PC-3 (cell line): ENCODE measurements around the gene GSTP1. TPM values are rescaled to one million over a fixed set of nuclear protein-coding genes. Genes with fewer than 3 reads are reported as not detected.
"Not testable (repeated sequence)": the region's sequence is repeated elsewhere in the genome, so short reads cannot be mapped to it uniquely, and the experiment has no call there.

Source experiments
- ATAC-seq: fragments of 200-7000 bp; cut with Tn5 transposase; 2 replicates; pipeline ENCODE4 v1.9.1; 2020; ENCODE audit warnings: mild to moderate bottlenecking, moderate library complexity
- BruUV-seq: library from RNA; stranded (reverse); fragments of 400-500 nt; replicated peaks from 2 replicates; lab custom pipeline; 2021; lab: Mats Ljungman, UMichigan
- CTCF ChIA-PET: fragments of 300-600 bp; sonication (Branson Sonifier 250); formaldehyde crosslinking; loops from one replicate; lab custom pipeline; 2022; ENCODE audit warnings: antibody characterized with exemption; lab: Charles Lee
- POLR2A ChIA-PET: fragments of 300-600 bp; sonication (Branson Sonifier 250); formaldehyde crosslinking; loops from one replicate; lab custom pipeline; 2022; ENCODE audit warnings: antibody characterized with exemption; ENCODE audit not compliant: unreplicated experiment; lab: Charles Lee
- DNase-seq: peaks from one replicate; pipeline ENCODE4 v3.0.0-alpha.2; 2015
- H2AFZ ChIP-seq: fragments of 300-600 bp; sonication (generic); 2 replicates; pipeline ENCODE4 v1.6.0; 2016; ENCODE audit warnings: antibody characterized with exemption, low read length
- H3F3A ChIP-seq: fragments of 300-600 bp; sonication (generic); one replicate; pipeline ENCODE4 v1.6.0; 2017; ENCODE audit warnings: antibody characterized with exemption, low read length, control low read depth, mild to moderate bottlenecking; ENCODE audit not compliant: unreplicated experiment
- H3K27ac ChIP-seq: fragments of 300-600 bp; sonication (generic); 2 replicates; pipeline ENCODE4 v1.5.1; 2016; ENCODE audit warnings: mild to moderate bottlenecking, low read length
- H3K27me3 ChIP-seq: fragments of 300-600 bp; sonication (generic); 2 replicates; pipeline ENCODE4 v1.6.1; 2016; ENCODE audit warnings: low read length, mixed read lengths
- H3K36me3 ChIP-seq: fragments of 300-600 bp; sonication (generic); 2 replicates; pipeline ENCODE4 v1.6.1; 2016; ENCODE audit warnings: low read depth, mixed run types, low read length, mixed read lengths
- H3K4me1 ChIP-seq: fragments of 300-600 bp; sonication (generic); 2 replicates; pipeline ENCODE4 v1.5.1; 2016; ENCODE audit warnings: low read length; ENCODE audit not compliant: insufficient read depth
- H3K4me2 ChIP-seq: fragments of 300-600 bp; sonication (generic); 2 replicates; pipeline ENCODE4 v1.6.0; 2016; ENCODE audit warnings: low read length
- H3K4me3 ChIP-seq: fragments of 300-600 bp; sonication (generic); 2 replicates; pipeline ENCODE4 v1.5.1; 2016; ENCODE audit warnings: mild to moderate bottlenecking, low read length, mixed read lengths
- H3K79me2 ChIP-seq: fragments of 300-600 bp; sonication (generic); 2 replicates; pipeline ENCODE4 v1.6.1; 2017; ENCODE audit warnings: low read length, mixed read lengths
- H3K9ac ChIP-seq: fragments of 300-600 bp; sonication (generic); 2 replicates; pipeline ENCODE4 v1.6.0; 2016; ENCODE audit warnings: mild to moderate bottlenecking, low read length
- H3K9me2 ChIP-seq: fragments of 300-600 bp; sonication (generic); replicated peaks from 2 replicates; pipeline ENCODE4 v1.6.1; 2016; ENCODE audit warnings: mixed run types, low read length, mixed read lengths
- H3K9me3 ChIP-seq: fragments of 300-600 bp; sonication (generic); 2 replicates; pipeline ENCODE4 v1.6.1; 2016; ENCODE audit warnings: low read length, mixed read lengths
- H4K20me1 ChIP-seq: fragments of 300-600 bp; sonication (generic); 2 replicates; pipeline ENCODE4 v1.6.1; 2016; ENCODE audit warnings: low read length, mixed read lengths
- EZH2 ChIP-seq: fragments of 300-600 bp; sonication (generic); IDR thresholded peaks from one replicate; pipeline ENCODE4 v1.6.1; 2017; ENCODE audit warnings: antibody characterized with exemption, mild to moderate bottlenecking, low read length; ENCODE audit not compliant: unreplicated experiment
- EZH2phosphoT487 ChIP-seq: fragments of 300-600 bp; sonication (generic); IDR thresholded peaks from 2 replicates; pipeline ENCODE4 v1.6.1; 2018; ENCODE audit warnings: mild to moderate bottlenecking, antibody characterized with exemption, low read length, borderline replicate concordance
- intact Hi-C: fragments of 100-400 bp; cut with micrococcal nuclease; formaldehyde crosslinking; loops from 2 replicates; pipeline ENCODE4 v1.9.0; 2023
- total RNA-seq: library from RNA; depleted of rRNA; stranded (reverse); fragments of >200 nt; gene quantifications from 2 replicates; pipeline ENCODE4 v1.2.3, GENCODE V29; 2014
- TF ChIP-seq, protein P1 (sequence below): fragments of 300-600 bp; sonication (generic); conservative IDR thresholded peaks from 2 replicates; pipeline ENCODE4 v1.5.1; 2017; ENCODE audit warnings: antibody characterized with exemption, low read depth, mild to moderate bottlenecking, low read length

The GSTP1 gene
- total RNA-seq, 1 experiment from 2014 or later: 1,154 TPM

DNA sequence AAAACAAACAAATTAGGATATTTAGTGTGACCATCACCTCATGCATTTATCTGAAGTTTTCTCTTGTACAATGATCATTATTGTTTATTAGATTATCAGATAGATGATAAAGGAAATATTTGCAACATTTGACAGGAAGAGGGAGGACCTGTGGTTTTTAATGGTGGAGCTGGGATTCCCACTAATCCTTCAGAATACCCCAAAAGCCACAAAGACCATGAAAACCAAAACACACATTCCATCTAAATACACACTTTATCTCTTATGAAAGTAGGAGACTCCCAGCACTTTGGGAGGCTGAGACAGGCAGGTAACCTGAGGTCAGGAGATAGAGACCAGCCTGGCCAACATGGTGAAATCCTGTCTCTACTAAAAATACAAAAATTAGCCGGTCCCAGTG is 15.5 kb downstream of the GSTP1 start:
- no peak overlapping the region for H3K4me3 ChIP-seq
- H2AFZ ChIP-seq: no peak overlapping the region
- intact Hi-C loops: no loop called here
- CTCF ChIA-PET: interaction anchor here (0.6 kb wide), 1 partner anchor 114 kb away, joined by 3 read pairs; no protein-coding TSS in a partner anchor
- BruUV-seq: no TSS peak
- H3K4me2 ChIP-seq: no peak overlapping the region
- POLR2A ChIA-PET: no interaction called here
- no peaks in the 10 kb centered on the region for H3K4me1 ChIP-seq
- H3K79me2 ChIP-seq: no peaks in the 10 kb centered on the region
- peaks cover 7% of the 10 kb centered on the region; the same call in 1 of the 2 replicates for H3K27me3 ChIP-seq
- no peaks in the 10 kb centered on the region for H3K36me3 ChIP-seq
- H3K9me2 ChIP-seq: no peaks in the 10 kb centered on the region
- no peaks in the 10 kb centered on the region for H3F3A ChIP-seq
- no peaks in the 10 kb centered on the region for H3K9me3 ChIP-seq
- no peak for TF ChIP-seq EZH2
- no peak for TF ChIP-seq EZH2phosphoT487
- TF ChIP-seq, protein P1, sequence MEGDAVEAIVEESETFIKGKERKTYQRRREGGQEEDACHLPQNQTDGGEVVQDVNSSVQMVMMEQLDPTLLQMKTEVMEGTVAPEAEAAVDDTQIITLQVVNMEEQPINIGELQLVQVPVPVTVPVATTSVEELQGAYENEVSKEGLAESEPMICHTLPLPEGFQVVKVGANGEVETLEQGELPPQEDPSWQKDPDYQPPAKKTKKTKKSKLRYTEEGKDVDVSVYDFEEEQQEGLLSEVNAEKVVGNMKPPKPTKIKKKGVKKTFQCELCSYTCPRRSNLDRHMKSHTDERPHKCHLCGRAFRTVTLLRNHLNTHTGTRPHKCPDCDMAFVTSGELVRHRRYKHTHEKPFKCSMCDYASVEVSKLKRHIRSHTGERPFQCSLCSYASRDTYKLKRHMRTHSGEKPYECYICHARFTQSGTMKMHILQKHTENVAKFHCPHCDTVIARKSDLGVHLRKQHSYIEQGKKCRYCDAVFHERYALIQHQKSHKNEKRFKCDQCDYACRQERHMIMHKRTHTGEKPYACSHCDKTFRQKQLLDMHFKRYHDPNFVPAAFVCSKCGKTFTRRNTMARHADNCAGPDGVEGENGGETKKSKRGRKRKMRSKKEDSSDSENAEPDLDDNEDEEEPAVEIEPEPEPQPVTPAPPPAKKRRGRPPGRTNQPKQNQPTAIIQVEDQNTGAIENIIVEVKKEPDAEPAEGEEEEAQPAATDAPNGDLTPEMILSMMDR: no peak
- no peak overlapping the region for H3K27ac ChIP-seq
- ATAC-seq (no peak), DNase-seq (no peak)
- H3K9ac ChIP-seq: no peak overlapping the region
- H4K20me1 ChIP-seq: no peaks in the 10 kb centered on the region

DNA sequence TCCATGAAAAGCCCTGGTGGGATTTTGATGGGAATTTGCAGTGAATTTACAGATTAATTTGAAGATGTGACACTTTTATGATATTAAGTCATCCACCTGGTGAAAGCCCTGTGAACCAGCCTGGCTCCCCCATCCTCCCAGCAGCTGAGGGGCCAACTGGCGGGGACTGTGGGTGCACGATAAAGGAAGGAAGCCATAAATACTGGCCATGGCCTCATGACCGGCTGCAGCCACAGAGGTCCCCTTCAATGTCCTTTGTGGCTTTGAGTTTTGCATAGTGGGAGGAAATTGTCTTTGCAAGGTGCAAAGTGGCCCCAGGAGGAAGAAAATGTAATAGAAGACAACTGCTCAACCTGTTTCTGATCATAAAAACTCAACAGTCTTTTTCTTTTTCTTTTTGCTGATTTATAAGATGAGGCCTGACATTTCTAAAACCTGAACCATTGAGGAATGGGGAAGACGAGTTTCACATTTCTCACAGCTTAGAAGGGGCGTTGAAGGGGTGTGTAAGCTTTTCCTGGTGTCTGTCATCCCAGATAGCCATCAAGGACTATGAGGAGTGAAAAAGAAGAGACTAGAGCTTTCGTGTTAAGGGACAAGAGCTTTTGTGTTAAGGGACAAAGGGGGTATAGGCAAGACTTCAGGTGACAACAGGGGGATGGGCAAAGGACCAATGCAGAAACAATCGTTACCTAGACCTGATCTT is 16.9 kb downstream of the GSTP1 start:
- CTCF ChIA-PET: no interaction called here
- Histone ChIP-seq H3K36me3 (no peaks in the 10 kb centered on the region), H3K9ac (no peak overlapping the region), H3K27me3 (peaks cover 7% of the 10 kb centered on the region; the same call in 1 of the 2 replicates), H3K9me3 (no peaks in the 10 kb centered on the region), H3K9me2 (no peaks in the 10 kb centered on the region), H3K4me1 (no peaks in the 10 kb centered on the region), H4K20me1 (no peaks in the 10 kb centered on the region), H3K4me3 (no peak overlapping the region), H3K27ac (no peak overlapping the region), H3K4me2 (no peak overlapping the region), H3F3A (no peaks in the 10 kb centered on the region), H2AFZ (no peak overlapping the region), H3K79me2 (no peaks in the 10 kb centered on the region)
- no TSS peak for BruUV-seq
- DNase-seq: no peak
- ATAC-seq: no peak
- TF ChIP-seq EZH2 (no peak), EZH2phosphoT487 (no peak)
- TF ChIP-seq, protein P1: no peak
- intact Hi-C loops: no loop called here
- POLR2A ChIA-PET: no interaction called here

DNA sequence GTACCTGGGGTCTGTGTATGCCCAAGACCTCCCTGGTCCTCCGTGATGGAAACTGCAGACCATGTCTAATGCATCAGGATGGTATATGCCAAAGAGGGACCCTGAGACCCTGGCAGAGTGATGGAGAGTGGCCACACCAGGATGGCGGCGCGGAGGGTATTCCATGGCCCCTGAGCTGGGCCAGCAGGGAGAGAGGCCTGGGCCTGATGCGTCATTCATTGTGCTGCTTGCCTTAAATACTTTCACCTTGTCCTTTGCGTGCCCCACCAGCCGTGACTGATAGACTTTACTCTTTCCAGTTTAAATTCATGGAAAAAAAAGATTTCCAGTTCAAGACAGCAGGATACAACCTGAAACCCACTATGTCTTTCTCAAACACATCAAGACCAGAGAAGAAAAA is 17.5 kb downstream of the GSTP1 start:
- no peaks in the 10 kb centered on the region for H3K9me2 ChIP-seq
- no peak overlapping the region for H3K9ac ChIP-seq
- no peaks in the 10 kb centered on the region for H4K20me1 ChIP-seq
- no peak overlapping the region for H3K4me2 ChIP-seq
- no peak for DNase-seq
- no peaks in the 10 kb centered on the region for H3K36me3 ChIP-seq
- no peak overlapping the region for H3K27ac ChIP-seq
- ChIA-PET POLR2A (no interaction called here), CTCF (no interaction called here)
- H3F3A ChIP-seq: no peaks in the 10 kb centered on the region
- ATAC-seq: no peak
- no peak overlapping the region for H3K4me3 ChIP-seq
- no peak overlapping the region for H2AFZ ChIP-seq
- BruUV-seq: no TSS peak
- intact Hi-C loops: no loop called here
- TF ChIP-seq EZH2: no peak
- no peak for TF ChIP-seq EZH2phosphoT487
- TF ChIP-seq, protein P1: no peak
- H3K9me3 ChIP-seq: no peaks in the 10 kb centered on the region
- no peaks in the 10 kb centered on the region for H3K79me2 ChIP-seq
- H3K27me3 ChIP-seq: peaks cover 7% of the 10 kb centered on the region; the same call in 1 of the 2 replicates
- H3K4me1 ChIP-seq: 0 out of 2 replicates have a peak, but pooled peaks cover 5% of the 10 kb centered on the region

DNA sequence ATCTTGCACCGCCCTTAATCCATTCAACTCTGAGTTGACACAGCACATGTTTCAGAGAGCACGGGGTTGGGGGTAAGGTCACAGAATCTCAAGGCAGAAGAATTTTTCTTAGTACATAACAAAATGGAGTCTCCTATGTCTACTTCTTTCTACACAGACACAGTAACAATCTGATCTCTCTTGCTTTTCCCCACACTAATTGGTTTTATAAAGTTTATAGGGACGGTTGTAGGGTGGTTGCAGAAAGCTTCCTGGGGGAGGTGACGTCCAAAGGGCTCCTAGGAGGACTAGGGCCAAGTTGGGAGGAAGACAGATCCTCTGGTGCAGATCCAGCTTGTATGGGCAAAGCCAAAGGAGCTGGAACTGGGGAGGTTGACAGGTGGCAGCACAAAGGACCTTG is 20.5 kb downstream of the GSTP1 start:
- Histone ChIP-seq H3K79me2 (peaks cover 23% of the 10 kb centered on the region), H3K4me1 (peaks cover 16% of the 10 kb centered on the region; the same call in 1 of the 2 replicates)
- DNase-seq, H4K20me1 ChIP-seq, BruUV-seq, H3K36me3 ChIP-seq, POLR2A ChIA-PET, H3K27me3 ChIP-seq, ATAC-seq, H3K9me3 ChIP-seq, H3K4me3 ChIP-seq, H3F3A ChIP-seq, H2AFZ ChIP-seq, H3K27ac ChIP-seq, H3K9ac ChIP-seq, intact Hi-C loops, H3K9me2 ChIP-seq, CTCF ChIA-PET, H3K4me2 ChIP-seq: not testable (repeated sequence)
